CD4-positive, alpha-beta T cell treated with Interleukin-4 for 1 hour (primary cell): ENCODE measurements around the gene GYPC.

Experiments used
- DNase-seq, 2 donors: peaks; one replicate each; pipeline ENCODE4 v3.0.0-alpha.2; 2020 to 2022

Gene GYPC

GRCh38 chr2:126652323-126652891 is 3.6 kb upstream of the GYPC start:
- DNase-seq = no peak

- no peak for DNase-seq
These were observed 2.8 kb upstream of the GYPC start for GRCh38 chr2:126653109-126653508.

DNA sequence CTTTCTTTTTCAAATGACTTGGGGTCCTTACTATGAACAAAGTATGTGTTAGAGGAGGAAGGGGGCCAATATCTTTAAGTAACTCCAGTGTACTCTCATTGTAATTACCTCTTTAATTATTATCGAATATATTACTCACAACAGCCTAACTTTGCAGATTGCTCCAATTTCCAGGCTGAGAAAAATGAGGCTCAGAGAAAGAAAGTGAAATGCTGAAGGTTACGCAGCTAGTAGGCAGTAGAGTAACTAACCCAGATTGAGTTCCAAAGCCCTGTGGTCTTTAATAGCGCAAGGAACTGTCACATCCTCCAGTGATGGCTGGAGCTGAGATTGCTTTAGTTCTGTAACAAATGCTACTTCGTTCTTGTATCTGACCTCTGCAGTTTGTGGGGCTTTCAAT is 2.2 kb upstream of the GYPC start:
- DNase-seq = no peak

GRCh38 chr2:126655051-126655450 is 907 bp upstream of the GYPC start:
- DNase-seq = no peak

DNA sequence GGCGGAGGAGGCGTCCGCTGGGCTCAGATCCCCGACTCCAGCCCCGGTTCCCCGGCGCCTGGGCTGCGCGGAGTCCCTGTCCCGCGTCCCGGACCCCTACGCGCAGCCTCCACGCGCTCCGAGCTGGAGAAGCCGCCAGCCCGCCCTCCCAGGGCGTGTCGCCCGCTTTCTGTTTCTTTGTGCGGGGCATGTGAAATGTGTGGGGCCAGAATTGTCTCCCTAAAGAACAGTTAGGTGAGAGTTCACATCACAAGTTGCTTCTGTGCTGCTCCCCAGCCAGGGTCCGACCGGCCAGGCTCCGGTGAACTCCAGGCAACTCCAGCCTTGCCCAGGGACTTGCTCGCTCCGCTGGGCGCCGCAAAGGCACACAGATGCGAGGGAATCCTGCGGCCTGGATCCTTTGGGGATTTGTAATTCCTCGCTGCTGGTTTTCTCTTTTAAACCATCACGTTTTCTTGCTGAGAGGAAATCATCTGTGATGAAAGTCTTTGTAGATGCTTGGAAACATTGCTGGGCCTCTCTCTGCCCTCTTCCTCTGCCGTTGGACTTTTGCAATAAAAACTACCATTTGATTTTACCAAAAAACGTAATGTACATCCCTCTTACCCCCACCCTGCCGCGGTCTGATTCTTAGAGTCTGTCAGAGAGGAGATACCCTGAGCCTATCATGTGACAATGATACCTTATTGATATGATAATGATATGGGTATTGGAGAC is 631 bp downstream of the GYPC start:
- peak; percentile 25 to 32 for DNase-seq

DNA sequence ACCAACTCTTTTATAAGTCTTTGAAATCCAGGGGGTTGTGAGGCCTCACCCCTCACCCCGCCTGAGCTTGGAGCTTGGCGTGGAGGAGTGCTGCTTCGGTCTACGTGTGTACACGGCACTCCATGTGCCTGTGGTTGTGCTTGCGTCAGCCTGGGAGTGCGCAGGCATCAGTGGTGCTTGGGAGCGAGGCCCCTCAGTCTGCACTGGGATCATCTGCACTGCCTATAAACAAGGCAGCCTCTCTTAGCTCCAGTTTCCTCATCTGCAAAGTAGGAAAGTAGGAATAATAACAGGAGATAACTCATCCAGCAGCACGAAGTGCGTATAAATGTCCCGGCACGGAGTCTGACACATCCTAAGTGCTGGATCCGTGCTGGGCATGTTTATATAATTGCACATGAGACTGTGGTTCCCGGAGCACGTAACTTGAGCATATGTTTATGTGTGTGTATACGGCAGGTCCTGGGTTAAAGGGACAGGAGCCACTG is 1.2 kb downstream of the GYPC start:
- DNase-seq = peak; percentile 35 to 55

- DNase-seq = peak; percentile 74 to 78
These were observed 1.8 kb downstream of the GYPC start for GRCh38 chr2:126657636-126658318.

- DNase-seq = no peak
These were observed 2.5 kb downstream of the GYPC start for GRCh38 chr2:126658319-126658904.

GRCh38 chr2:126658905-126659561 is 3.1 kb downstream of the GYPC start:
- DNase-seq = peak; percentile 66 to 75

- DNase-seq = no peak
These were observed 3.9 kb downstream of the GYPC start for GRCh38 chr2:126659562-126660467.

- DNase-seq = no peak
These were observed 5.0 kb downstream of the GYPC start for GRCh38 chr2:126660971-126661370.

- DNase-seq = no peak
These were observed 5.9 kb downstream of the GYPC start for GRCh38 chr2:126661702-126662500.

GRCh38 chr2:126662621-126663020 is 6.7 kb downstream of the GYPC start:
- DNase-seq = no peak

GRCh38 chr2:126663184-126663963 is 7.4 kb downstream of the GYPC start:
- DNase-seq = no peak

- peak; percentile 64 to 66 for DNase-seq
These were observed 8.3 kb downstream of the GYPC start for GRCh38 chr2:126664234-126664633.

- DNase-seq = no peak
These were observed 8.7 kb downstream of the GYPC start for GRCh38 chr2:126664639-126665038.

DNA sequence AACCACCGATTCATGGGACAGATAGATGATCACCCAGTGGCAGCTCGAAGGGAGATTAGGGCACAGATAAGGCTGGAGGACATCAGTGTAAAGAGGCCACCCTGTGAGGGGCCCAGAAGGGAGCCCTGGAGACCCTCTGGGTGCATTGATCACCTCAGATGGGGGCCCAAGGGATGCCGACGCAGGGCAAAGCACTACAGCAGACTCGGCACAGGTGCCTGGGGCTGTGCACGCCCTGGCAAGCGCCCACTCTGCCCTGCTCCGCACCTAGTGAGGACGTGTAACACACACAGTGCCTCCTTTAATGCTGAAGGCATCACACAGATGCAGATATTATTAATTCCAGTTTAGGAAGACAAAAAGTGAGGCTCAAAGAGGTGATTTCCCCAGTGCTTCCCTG is 9.5 kb downstream of the GYPC start:
- no peak for DNase-seq

GRCh38 chr2:126668254-126668653 is 12.3 kb downstream of the GYPC start:
- no peak for DNase-seq

DNA sequence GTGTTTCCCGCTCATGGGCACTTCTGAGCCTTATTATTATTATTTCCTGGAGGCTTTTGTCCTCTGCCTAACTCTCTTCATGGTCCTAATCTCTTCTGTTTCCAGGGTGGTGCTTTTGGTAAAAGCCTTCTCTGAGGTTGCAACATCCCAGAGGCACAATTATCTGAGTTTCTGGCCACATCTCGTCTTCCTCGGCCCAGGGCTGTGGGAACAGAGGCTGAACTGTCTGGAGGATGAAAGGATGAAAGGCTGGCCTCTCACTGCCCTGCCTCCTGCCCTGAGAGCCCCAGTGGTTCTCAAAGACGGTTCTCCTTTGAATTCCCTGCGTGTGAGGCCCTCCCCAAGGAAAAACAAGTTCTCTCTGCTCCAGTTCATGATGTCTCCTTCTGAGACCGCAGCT is 13.8 kb downstream of the GYPC start:
- DNase-seq = no peak

- no peak for DNase-seq
These were observed 15.5 kb downstream of the GYPC start for GRCh38 chr2:126671488-126671887.
